Retinal pigment epithelial cell (primary cell): ENCODE results near the gene CRIM1.

Source experiments
- DNase-seq: peaks from one replicate; pipeline ENCODE4 v3.0.0-alpha.2; 2010; ENCODE audit warnings: low read depth
- H3K4me3 ChIP-seq: 2 replicates; pipeline ENCODE4 v1.5.1; 2011; ENCODE audit warnings: mild to moderate bottlenecking, low read length, control low read depth, moderate library complexity
- CTCF ChIP-seq: conservative IDR thresholded peaks from 2 replicates; pipeline ENCODE4 v1.5.1; 2011; ENCODE audit warnings: low read depth, low read length, control low read depth, inconsistent platforms

The CRIM1 gene

GRCh38 chr2:36554531-36554930, 199.0 kb downstream of the CRIM1 start:
- DNase-seq = no peak
- no peak for TF ChIP-seq CTCF
- H3K4me3 ChIP-seq = no peak overlapping the region

- TF ChIP-seq CTCF = no peak
- no peak overlapping the region for H3K4me3 ChIP-seq
- DNase-seq = no peak
These were observed 200.2 kb downstream of the CRIM1 start for GRCh38 chr2:36555789-36556188.

- no peak for TF ChIP-seq CTCF
- no peak overlapping the region for H3K4me3 ChIP-seq
- no peak for DNase-seq
These were observed 201.3 kb downstream of the CRIM1 start for GRCh38 chr2:36556842-36557241.

- TF ChIP-seq CTCF = no peak
- no peak for DNase-seq
These were observed 203.8 kb downstream of the CRIM1 start for GRCh38 chr2:36559221-36559942.

GRCh38 chr2:36560726-36561125, 205.1 kb downstream of the CRIM1 start:
- no peak overlapping the region for H3K4me3 ChIP-seq
- no peak for DNase-seq
- TF ChIP-seq CTCF = no peak

More at GRCh38 chr2:36559221-36559942, 203.8 kb downstream of the CRIM1 start:
- no peak overlapping the region for H3K4me3 ChIP-seq

GRCh38 chr2:36561237-36561944, 205.8 kb downstream of the CRIM1 start:
- no peak for TF ChIP-seq CTCF
- peak; percentile 84 for DNase-seq
- H3K4me3 ChIP-seq = no peak overlapping the region

- no peak for DNase-seq
These were observed 206.7 kb downstream of the CRIM1 start for GRCh38 chr2:36562240-36562639.

More at GRCh38 chr2:36562240-36562639, 206.7 kb downstream of the CRIM1 start:
- H3K4me3 ChIP-seq = no peak overlapping the region
- TF ChIP-seq CTCF = no peak
